Measurements from ENCODE around the gene GPC6.
"Not testable (repeated sequence)": the region's sequence is repeated elsewhere in the genome, so short reads cannot be mapped to it uniquely, and the experiment has no call there.

The GPC6 gene

DNA sequence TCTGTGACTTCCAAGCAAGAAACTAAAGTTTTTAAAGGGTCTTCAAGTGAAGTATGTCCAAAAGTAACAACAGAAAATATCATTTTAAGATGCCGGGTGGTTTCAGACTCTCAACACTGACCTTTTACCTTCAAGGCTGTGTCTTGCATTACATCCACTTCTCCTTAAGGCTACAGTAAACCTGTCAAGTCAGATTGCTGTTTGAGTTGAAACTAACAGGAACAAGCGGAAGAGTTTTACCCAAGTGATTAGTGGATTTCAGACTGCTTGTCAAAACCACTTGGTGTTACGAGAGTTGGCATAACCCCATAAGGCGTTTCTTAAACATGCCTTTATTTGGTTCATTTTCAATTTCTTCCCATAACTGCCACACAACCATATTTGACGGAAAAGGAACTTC, 969.8 kb downstream of the GPC6 start:
- DNase-seq = no peak

DNA sequence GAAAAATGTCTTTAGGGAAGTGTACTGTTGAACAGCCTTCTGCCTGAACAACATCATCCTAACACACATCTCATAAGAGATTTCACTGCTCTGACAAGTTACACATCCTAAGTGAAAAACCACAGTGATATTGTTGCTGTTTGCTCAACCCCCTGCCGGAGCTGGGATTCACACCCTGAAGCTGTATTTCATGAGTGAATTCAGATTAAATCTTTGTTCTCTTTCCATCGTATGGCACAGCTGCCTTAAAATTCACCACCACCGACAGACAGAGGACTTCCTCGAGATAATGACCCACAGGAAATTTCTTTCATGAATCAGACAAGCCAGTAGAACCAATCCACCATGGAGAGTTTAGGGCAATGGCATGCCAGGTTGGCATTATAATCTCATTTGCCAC, 972.1 kb downstream of the GPC6 start:
- DNase-seq = no peak

DNA sequence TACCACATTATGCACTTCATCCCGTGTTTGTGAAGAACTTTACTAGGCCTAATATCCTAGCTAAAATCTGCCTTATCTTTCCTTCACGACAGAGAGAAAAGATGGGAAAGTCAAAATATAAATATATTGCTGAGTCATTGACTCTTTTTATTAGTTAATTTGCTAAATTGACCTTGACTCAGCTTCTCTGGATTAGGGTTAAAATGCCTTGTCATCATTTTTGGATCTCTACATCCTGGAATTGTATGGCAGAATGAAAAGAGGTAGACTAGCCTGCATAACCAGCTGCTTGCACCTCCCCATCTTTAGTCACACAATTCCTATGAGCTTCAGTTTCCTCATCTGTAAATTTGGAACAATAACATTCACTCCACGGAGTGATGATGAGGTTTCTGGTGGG, 972.5 kb downstream of the GPC6 start:
- no peak for DNase-seq

DNA sequence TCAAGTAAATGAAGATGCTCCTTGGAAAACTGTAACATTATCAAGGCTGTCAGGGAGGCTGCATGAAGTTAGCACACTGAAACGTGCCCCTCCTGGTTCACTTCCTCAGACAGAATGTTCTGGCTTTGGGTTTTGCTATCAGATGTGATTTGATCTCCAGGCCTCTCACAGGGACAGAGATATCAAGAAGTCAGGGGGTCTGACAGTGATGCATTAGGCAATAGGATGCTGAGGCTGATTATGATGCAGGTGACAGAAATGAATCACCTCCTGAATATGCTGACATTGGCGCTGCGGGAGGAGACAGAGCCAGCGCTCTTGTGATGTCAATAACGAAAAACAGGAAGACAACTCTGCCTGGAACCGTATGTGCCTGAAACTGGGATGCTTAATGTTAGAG, 974.4 kb downstream of the GPC6 start:
- DNase-seq = no peak

DNA sequence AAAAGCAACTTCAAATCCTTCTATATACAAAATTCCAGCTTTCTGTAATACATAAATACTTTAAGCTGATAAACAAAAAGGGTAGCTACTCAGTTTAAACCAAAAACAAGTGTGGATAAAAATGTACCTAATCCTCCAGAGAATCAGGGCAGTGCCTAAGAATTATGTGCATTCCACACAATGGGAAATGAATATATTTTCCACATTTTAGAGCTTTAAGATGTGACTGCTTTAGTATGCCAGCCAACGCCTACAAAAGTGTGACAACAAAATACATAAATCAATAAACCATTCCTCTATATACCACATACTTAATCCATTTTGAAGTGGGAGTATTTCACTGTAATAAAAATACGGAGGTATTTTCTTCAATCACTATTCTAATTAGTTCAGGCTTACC, 977.6 kb downstream of the GPC6 start:
- DNase-seq = no peak

DNA sequence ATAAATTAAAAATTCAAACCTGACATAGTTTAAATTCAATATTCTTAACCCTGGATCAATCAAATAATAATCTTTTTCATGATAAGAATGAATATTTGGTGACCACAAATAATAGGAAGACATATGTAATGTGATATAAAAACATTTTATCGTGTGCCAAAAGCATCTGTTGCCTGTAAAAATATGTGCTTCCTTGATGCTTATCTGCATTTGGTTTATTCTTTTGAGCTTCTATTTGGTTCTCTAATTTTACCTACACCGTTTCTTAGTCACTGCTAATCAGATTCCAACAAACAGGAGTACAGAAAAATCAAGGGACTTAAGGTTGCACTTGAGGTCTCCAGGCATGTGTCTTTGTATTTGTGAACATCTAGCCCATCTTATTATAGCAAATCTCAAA, 978.3 kb downstream of the GPC6 start:
- no peak for DNase-seq

DNA sequence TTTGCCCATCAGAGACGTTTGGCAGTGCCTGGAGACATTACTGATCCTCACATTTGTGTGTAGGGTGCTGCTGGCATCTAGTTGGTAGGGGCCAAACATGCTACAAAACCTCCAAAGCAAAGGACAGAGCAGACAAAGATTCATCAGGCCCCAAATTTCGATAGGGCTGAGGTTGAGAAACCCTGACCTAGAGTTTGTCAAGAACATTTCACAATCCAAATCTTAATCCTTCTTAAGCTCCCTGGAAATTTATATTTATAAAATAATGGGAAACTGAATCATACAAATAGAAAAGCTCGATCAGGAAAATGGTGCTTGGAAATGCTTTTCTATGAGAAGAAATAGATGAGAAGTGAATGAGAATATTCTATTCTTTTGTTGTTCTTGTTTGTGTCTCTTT, 979.3 kb downstream of the GPC6 start:
- no peak for DNase-seq

DNA sequence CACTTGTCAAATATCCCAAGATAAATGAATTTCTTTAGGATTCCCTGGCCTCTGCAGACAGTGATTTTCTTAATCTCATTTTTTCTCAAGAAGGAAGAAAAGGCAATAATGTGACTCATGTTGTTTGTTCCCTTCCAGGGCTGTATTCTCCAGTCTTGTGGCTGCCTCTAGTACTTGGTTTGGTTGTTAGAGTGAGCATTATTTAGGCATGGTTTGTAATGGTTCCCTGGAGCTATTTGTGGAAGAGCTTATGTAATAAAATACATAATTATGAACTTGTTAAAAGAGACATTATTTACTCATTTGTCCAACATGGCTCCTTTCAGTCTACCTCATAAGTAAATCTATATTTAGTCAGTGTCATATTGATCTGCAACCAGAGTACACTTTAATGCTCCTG, 982.5 kb downstream of the GPC6 start:
- no peak for DNase-seq

DNA sequence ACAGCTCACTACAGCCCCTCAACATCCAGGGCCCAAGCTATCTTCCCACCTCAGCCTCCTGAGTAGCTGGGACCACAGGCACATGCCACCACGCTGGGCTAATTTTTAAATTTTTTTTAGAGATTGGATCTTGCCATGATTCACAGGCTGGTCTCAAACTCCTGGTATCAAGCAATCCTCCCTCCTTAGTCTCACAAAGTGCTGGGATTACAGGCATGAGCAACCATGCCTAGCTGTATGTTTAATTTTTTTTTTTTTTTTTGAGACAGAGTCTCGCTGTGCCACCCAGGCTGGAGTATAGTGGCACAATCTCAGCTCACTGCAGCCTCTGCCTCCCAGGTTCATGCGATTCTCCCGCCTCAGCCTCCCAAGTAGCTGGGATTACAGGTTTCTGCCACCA, 983.3 kb downstream of the GPC6 start:
- DNase-seq = not testable (repeated sequence)

DNA sequence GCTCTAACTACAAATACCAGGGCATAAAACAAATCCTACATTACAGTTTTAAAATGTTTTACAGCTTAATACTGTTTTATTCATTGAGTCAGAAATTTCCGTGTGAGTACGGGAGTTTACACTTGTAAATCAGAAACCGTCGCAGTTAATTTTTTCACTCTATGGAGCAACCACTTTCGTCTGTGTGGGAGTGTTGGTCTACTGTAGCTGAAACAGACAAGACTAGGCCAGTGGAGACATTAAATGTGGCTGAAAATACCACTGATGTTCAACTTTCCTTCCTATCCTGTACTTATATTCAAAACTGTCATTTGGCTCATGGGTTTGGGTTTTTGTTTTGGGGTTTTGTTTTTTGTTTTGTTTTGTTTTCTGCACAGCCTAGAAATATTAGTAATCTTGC, 984.2 kb downstream of the GPC6 start:
- no peak for DNase-seq

DNA sequence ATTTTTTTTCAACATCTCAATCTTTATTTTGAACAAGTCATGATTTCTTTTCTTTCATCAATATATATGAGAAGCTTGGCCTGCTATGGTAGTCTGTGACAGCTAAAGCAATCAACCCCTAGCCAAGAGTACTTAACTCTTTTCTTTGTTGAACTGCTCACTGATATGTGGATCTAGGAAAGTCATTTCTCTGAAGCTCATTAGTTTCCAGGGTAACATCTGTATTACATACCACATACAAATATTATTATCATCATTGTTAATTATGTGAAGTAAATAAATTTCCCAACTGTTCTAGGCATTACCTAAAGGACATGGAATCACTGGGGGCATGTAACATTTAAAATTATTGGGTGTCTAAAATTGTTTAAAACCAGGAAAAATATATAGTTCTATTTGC, 985.6 kb downstream of the GPC6 start:
- no peak for DNase-seq

DNA sequence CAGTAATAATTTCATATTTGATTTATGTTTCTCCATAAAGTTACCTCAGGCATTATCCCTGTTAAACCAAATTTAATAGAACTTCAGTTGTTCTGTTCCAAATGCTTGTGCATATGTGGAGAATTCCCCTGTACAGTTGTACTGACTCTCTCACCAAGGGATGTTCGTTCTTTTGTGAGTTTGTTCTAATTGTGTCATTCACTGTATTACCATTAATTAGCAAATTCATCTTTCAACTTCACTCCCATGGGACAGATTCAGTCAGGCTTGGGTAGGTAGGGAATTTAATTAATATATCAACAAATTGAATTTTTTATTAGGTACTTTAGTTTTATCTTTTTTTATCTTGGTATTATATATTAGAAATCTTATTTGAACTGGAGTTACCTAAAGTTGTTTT, 987.5 kb downstream of the GPC6 start:
- no peak for DNase-seq

DNA sequence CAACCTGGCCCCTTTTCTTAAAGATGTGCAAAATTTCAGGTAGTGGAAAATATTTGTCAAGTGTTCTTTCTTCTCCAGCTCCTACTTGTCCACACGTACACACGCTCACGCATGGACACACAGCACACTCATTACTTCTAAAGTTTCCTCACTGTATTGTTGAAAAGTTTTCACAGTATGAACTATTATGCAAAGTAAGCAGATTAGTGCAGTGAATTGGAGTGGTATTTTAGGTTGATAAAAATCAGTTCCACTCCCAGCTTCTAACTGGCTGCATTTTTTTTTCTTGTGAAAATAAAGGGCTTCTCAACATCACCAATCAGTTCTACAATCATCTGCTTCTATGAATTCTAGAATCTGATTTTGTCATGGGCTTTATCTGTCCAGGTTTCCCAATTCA, 988.4 kb downstream of the GPC6 start:
- DNase-seq = no peak

DNA sequence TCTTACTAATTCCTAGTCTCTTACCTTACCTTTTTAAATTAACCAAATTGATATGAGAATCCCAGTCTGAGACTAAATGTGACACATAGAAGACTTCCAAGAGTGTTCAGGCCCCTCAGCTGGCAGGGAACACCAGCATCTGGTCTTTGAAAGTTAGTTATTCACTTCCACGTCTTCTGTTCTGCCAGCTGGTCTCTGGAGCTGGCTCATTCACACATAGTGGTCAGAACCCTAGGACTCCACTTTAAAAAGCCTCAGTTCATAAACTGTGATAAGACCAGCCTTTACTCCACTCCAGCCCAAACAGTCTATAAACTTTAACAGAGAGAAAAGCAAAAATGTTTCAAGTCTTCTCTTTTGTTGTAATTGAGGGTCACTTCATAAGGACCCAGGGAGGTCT, 989.9 kb downstream of the GPC6 start:
- no peak for DNase-seq

DNA sequence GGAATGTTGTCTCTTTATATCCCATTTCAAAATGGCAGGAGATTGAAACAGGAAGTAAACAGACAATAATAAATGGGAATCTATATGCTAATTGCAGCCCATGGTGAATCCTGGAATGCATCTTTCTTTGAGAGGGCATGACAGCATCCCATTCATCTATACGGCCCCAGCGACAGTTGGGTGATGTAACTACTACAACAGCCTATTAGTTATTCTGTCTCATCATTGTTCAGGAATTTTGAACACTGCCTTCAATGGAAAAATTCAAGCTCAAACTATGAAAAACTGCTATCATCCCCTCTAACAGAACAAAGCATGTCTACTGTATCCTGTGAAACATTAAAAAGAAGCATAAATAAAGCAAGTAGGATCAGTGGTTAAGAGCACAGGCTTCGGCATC, 990.8 kb downstream of the GPC6 start:
- DNase-seq = no peak

DNA sequence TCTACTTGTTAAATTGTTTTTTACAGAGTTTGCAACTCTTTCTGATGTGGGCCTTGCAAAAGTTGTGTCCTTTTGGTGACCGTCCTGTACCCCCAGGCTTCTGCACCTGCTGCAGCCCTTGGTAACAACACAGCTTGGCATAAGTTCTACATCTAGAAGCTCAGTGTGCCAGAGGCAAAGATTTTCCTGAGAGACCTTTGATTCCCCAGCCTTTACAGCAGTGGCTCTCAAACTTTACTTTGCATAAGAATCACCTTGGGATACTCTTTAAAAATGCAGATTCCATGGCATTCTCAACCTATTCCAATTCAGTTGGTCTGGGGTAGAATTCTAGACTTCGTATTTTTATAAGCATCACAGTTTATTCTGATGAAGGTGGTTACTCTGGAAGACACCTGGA, 991.9 kb downstream of the GPC6 start:
- DNase-seq = no peak

DNA sequence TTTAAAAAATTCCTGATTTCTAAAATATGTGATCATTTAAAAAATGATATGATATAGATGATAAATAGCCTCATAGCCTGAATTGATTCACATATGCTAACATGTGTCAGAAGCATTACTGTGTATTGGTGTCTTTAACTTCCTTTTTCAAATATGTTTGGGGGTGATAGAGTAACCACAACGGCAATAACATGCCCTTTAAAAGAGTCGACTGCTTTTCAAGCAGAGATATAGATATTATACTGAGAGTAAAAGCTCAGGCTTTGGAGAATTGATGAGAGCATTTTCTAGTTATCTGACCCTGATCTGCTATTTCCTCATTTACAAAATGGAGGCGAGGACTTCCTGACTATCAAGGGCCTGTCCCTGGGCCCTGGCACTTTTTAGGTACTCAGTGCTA, 992.3 kb downstream of the GPC6 start:
- no peak for DNase-seq

DNA sequence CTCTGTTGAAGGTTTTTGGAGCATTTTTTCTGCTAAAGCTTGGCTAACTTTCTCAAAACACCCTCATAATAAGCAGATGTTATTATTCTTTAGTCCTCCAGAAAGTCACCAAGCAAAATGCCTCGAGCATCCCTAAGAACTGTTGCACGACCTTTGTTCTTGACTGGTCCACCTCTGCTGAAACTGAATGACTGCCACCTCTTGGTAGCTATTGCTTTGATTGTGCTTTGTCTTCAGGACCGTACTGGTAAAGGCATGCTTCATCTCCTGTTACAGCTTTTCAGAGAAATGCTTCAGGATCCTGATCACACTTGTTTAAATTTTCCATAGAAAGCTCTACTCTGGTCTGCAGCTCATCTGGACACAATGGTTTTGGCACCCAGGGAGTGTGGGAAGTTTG, 998.1 kb downstream of the GPC6 start:
- no peak for DNase-seq

DNA sequence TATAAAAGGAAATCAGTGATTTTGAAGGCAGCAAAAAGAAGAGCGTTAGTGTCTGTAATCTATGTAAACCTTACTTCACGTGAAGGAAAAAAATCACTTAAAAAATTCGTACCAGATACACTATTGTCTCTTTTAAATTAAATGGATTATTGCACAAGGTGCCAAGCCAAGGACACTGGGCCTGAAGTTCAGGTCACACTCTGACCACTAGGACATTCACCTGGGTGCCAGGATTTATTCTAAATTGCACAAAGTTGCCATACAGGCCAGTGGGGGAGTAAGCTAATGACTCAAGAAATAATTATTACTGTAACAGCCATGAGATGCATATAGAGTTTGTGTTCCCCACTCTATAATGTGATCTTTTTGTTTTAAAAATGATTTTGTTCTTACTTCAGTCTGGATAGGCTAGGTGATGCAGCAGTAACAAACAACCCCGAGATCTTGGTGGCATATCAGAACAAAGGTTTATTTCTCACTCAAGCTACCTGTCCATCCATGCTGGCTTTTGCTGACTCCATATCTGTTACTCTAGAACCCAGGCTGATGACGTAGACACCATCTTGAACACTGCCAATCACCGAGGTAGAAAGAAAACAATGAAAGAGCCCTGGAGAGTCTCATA, 1000.8 kb downstream of the GPC6 start:
- no peak for DNase-seq

DNA sequence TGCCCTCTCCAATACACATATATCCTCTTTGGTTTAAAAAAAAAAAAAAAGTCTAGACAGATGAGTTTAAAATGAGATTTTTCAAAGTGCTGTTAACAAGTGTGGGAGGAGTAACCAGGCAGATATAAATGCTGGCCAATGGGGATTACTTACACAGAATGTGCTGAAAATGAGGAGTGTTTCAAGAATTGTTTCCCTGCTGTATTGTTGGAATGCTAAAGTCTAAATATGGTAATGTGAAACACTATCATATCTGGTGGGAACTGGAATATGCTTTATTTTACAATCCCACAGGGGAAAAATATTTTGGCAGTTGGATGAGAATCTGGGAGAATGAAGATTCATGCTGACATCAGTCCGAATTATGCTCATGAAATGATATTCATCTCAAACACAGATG, 1002.2 kb downstream of the GPC6 start:
- no peak for DNase-seq

DNA sequence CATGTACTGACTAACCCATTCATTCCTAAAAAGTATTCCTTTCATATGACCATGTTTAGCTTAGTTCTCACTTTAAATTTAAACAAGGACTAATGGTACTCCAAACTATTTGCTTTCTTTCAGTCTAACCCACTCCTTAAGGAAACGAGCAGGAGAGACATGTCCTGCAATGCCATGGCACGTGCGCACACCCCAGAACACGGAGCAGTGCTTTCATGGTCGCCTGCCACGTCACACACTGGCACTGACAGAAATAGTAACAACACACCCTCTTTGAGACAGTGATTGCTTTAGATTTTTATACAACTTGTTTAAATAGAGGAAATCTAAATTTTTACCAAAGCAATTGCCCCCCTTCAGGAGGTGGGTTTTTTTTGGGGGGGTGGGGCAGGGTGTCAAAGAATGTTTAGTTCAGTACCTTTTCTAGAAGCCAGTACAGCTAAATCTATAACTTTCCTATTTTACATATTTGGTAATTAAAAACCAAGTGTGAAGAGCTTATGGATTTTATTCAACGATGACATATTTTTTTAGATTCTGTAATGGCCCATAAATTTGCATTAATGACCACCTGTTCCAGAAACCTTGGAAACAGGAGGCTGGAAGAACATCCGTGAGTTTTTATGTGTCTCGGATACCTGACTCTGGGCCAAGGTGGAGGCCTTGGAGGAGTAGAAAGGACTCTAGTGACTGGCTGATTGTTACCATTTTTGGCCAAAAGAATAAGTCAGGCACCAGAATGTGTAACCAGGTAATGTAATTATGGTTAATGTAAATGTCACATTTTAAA, 1005.7 kb downstream of the GPC6 start:
- DNase-seq = no peak

DNA sequence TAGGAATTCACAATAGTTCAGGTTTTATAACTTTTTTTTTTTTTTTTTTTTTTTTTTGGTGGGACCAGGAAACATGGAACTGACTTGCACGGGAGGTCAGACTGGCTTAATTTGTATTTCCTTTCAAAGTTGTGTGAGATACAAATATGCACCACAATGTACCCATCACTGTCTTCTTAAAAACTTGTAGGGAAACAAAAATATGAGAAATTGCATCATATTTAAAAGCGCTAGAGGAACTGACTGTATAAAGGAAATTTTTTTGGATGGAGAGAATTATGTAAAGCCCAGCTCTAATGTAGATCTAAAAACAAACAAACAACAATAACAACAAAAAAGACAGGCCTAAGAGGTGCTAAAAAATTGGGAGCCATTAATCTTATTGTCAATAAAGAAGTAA, 1006.3 kb downstream of the GPC6 start:
- no peak for DNase-seq

DNA sequence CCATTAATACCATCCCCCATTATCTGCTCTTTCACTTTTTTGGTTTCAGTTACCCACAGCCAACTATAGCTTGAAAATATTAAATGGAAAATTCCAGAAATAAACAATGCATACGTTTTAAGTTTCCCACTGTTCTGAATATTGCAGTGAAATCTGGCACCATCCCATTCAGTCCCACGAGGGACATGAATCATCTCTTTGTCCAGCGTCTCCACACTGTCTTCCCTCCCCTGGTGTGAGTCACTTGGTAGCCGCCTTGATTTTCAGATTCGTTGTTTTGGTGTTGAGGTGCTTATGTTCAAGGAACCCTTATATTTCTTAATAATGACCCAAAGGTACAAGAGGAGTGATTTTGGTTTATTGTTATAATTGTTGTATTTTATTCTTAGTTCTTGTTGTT, 1006.8 kb downstream of the GPC6 start:
- no peak for DNase-seq

DNA sequence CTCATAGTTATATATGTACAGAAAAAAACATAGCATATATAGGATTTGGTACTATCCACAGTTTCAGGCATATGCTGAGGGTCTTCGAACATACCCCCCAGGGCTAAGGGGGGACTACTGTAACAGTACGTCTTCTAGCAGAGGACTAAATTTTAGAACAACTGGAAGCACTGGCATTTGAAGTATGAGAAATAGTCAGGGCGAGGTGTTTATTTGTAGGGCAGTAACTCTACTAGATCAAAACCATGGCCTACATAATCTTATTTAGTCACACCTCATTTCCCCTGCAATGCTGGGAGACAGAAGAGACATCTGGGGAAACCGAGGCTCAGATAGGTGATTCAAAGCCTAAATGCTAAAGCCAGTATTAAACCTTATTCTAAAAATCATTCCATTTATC, 1007.2 kb downstream of the GPC6 start:
- no peak for DNase-seq

DNA sequence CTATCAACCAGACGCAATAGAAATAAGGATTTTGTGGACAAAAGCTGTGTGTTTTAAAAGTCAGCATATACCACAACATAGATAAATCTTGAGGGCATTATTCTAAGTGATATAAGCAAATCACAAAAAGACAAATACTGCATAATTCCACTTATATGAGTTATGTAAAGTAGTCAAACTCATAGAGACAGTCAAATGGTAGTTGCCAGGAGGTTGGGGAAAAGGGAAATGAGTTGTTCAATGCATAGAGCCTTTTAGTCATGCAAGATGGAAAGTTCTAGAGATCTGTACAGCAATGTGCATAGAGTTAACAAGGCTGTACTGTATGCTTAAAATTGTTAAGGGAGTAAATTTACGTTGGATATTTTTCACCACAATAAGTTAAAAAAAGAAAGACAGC, 1008.1 kb downstream of the GPC6 start:
- no peak for DNase-seq

All from CD4-positive, alpha-beta T cell treated with Interleukin-4 for 4 hours (primary cell).